ENCODE results near the gene PBX1. TPM values are rescaled to one million over a fixed set of nuclear protein-coding genes. Genes with fewer than 3 reads are reported as not detected.

The PBX1 gene
- total RNA-seq, 2 donors from 2014 or later = 0.22 to 0.53 TPM

DNA sequence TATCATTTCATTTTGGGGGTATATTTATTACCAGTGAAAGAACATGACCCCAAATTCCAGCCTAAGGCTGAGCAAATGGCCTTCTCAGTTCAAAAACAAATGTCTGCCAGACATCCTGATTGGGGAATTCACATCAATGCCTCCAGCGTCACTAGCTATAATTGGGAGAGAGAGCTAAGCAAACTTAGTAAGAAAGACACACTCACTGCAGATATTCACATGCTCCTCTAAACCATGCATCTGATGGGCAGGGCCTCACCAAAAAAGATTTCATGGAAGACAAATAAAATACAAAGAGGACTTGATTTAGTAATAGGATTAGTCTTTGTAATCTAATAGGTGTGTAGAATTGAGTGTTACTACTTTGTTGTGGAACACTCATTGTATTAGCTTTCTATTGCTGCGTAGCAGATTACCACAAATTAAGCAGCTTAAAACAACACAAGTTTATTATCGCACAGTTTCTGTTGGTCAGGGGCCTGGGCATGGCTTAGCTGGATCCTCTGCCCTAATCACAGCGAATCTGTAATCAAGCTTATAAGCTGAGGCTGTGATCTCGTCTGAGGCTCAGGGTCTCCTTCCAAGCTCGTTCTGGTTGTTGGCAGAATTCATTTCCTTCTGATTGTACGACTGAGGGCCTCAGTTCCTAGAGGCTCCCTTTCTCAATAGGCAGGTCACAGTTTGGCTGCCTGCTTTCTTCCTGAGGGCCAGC is 243.0 kb downstream of the PBX1 start:
- Mint-ChIP-seq H3K4me1 (no peaks in the 10 kb centered on the region), H3K27ac (no peak overlapping the region), H3K36me3 (ENCODE audit: low read depth) (no peaks in the 10 kb centered on the region), H3K9me3 (no peaks in the 10 kb centered on the region), H3K27me3 (no peaks in the 10 kb centered on the region), H3K4me3 (no peak overlapping the region)
- ATAC-seq (replicated peaks) = no peak

- ATAC-seq (replicated peaks) = no peak
- no peak overlapping the region for H3K27ac Mint-ChIP-seq
Measured at GRCh38 chr1:164802529-164803282, 243.7 kb downstream of the PBX1 start.

DNA sequence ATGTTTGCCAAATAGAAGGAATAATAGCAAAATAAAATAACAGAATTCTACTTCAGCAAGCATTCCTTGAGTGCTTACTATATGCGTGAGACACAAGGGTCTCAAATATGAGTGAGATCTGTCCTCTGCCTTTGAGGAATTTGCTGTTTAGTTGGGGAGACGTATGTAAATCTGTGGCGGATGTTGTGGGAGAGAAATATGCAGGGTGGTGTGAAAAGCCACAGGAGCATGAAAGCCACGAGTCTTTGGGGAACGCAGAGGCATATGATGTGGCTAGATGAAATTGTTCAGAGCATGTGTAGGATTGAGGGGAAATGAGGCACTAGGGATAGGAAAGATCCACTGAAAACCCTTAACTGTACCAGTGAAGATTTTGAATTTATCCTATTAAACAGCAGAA is 244.4 kb downstream of the PBX1 start:
- ATAC-seq (replicated peaks) = no peak
- Mint-ChIP-seq H3K4me1 (no peaks in the 10 kb centered on the region), H3K9me3 (no peaks in the 10 kb centered on the region), H3K27ac (no peak overlapping the region), H3K27me3 (no peaks in the 10 kb centered on the region), H3K36me3 (ENCODE audit: low read depth) (no peaks in the 10 kb centered on the region), H3K4me3 (no peak overlapping the region)

More at GRCh38 chr1:164802529-164803282, 243.7 kb downstream of the PBX1 start:
- no peaks in the 10 kb centered on the region for H3K4me1 Mint-ChIP-seq
- no peaks in the 10 kb centered on the region for H3K27me3 Mint-ChIP-seq
- no peaks in the 10 kb centered on the region for H3K9me3 Mint-ChIP-seq
- no peaks in the 10 kb centered on the region for H3K36me3 Mint-ChIP-seq (ENCODE audit: low read depth)
- no peak overlapping the region for H3K4me3 Mint-ChIP-seq

DNA sequence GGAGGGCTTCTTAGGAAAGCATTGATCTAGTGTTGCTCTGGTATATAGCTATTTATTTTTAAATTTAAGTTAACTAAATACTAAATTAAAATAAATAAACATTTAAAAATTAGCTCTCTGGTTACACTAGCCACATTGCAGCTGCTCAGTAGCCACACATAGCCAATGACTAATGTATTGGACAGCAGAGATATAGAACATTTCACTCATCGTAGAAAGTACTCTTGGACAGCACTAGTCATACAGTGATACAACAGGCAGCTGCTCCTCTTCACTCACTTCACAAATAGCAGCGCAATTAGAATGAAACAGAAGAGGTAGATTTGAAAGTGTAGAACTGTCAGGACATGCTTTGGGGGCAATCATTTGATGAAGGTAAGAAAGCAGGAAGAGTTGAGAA is 245.4 kb downstream of the PBX1 start:
- H3K27ac Mint-ChIP-seq = no peak overlapping the region
- H3K9me3 Mint-ChIP-seq = no peaks in the 10 kb centered on the region
- H3K4me3 Mint-ChIP-seq = no peak overlapping the region
- no peaks in the 10 kb centered on the region for H3K4me1 Mint-ChIP-seq
- H3K36me3 Mint-ChIP-seq (ENCODE audit: low read depth) = no peaks in the 10 kb centered on the region
- no peaks in the 10 kb centered on the region for H3K27me3 Mint-ChIP-seq
- ATAC-seq (replicated peaks) = no peak

DNA sequence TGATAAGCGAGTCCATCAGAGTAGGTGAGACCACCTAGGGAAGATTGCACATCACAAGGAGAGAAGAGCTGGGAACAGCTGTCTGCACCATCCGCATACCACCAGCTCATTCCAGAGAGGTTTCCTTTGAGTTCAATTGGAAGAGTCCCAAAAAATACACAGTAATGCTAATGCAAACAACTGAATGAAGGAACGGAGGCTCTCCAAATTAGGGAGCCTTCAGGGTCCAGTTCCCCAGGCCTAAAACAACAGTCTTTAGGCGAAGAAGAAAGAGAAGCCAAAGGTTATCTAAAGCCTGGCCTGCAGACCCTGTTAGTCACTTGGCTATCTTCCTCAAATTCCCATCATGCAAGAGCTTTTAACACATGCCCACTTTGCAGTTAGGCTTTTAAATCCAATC is 246.4 kb downstream of the PBX1 start:
- no peak overlapping the region for H3K27ac Mint-ChIP-seq
- H3K4me3 Mint-ChIP-seq = no peak overlapping the region
- no peaks in the 10 kb centered on the region for H3K4me1 Mint-ChIP-seq
- no peaks in the 10 kb centered on the region for H3K27me3 Mint-ChIP-seq
- no peaks in the 10 kb centered on the region for H3K9me3 Mint-ChIP-seq
- ATAC-seq (replicated peaks) = no peak
- no peaks in the 10 kb centered on the region for H3K36me3 Mint-ChIP-seq (ENCODE audit: low read depth)

DNA sequence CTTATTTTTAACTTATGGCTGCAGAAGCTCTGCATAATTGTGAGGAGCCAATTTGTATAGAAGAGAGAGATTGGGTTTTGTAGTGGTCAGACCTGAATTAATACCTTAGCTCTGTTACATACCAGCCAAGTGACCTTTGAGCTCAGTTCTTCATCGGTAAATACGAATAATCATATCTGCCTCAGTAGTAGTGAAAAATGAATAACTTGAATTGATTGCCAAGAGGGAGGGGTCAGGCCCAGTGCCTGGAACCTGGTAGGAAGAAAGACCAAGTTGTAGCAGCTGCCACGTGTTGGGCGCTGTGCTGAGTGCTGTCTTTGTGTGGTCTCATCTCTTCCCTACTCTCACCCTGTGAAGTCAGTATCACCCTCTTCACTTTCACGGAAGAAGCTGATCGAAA is 247.5 kb downstream of the PBX1 start:
- H3K9me3 Mint-ChIP-seq = no peaks in the 10 kb centered on the region
- H3K4me1 Mint-ChIP-seq = no peaks in the 10 kb centered on the region
- no peaks in the 10 kb centered on the region for H3K36me3 Mint-ChIP-seq (ENCODE audit: low read depth)
- H3K27me3 Mint-ChIP-seq = no peaks in the 10 kb centered on the region
- no peak overlapping the region for H3K27ac Mint-ChIP-seq
- ATAC-seq (replicated peaks) = no peak
- no peak overlapping the region for H3K4me3 Mint-ChIP-seq

DNA sequence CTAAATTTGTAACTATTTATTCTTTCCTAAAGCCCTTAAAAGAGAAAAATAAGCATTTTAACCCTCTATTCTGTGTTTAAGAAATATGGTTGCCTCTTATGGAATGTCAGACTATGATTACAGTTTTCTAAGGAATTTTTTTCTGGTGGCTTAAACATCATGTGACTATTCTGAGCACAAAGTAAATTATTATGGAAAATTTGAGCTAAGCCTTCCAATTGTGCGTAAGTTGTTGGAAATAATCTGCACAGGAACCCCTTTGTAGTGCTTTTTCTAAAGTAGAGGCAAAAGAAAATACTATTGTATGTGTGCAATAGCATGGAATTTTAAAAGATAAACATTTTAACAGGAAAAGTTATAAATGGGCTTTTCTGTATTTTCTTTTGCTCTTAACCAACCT is 254.8 kb downstream of the PBX1 start:
- H3K9me3 Mint-ChIP-seq = peaks cover 6% of the 10 kb centered on the region
- ATAC-seq (replicated peaks) = no peak
- H3K36me3 Mint-ChIP-seq (ENCODE audit: low read depth) = no peaks in the 10 kb centered on the region
- H3K27me3 Mint-ChIP-seq = no peaks in the 10 kb centered on the region
- no peak overlapping the region for H3K4me3 Mint-ChIP-seq
- H3K4me1 Mint-ChIP-seq = no peaks in the 10 kb centered on the region
- H3K27ac Mint-ChIP-seq = no peak overlapping the region

DNA sequence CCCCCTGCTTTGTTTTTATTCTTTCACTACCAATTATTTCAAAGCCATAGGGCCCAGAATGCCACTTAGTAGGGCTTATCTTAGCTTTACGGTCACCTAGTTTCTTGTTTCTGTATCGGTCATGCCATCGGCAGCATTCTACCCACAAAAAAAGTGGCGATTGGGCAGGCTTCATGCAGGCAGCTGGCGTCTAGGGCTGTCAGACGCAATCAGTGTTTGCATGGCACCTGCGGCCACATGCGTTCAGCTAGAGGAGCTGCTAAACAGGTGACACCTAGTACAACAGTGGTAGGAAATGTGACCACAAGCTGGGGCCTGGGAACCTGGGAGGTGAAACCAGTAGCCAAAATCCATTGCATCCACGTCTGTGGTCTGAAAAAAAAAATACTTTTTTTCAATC is 262.7 kb downstream of the PBX1 start:
- Mint-ChIP-seq H3K36me3 (ENCODE audit: low read depth) (no peaks in the 10 kb centered on the region), H3K9me3 (peaks cover 12% of the 10 kb centered on the region), H3K27me3 (no peaks in the 10 kb centered on the region), H3K4me3 (no peak overlapping the region), H3K27ac (no peak overlapping the region), H3K4me1 (no peaks in the 10 kb centered on the region)
- no peak for ATAC-seq (replicated peaks)

DNA sequence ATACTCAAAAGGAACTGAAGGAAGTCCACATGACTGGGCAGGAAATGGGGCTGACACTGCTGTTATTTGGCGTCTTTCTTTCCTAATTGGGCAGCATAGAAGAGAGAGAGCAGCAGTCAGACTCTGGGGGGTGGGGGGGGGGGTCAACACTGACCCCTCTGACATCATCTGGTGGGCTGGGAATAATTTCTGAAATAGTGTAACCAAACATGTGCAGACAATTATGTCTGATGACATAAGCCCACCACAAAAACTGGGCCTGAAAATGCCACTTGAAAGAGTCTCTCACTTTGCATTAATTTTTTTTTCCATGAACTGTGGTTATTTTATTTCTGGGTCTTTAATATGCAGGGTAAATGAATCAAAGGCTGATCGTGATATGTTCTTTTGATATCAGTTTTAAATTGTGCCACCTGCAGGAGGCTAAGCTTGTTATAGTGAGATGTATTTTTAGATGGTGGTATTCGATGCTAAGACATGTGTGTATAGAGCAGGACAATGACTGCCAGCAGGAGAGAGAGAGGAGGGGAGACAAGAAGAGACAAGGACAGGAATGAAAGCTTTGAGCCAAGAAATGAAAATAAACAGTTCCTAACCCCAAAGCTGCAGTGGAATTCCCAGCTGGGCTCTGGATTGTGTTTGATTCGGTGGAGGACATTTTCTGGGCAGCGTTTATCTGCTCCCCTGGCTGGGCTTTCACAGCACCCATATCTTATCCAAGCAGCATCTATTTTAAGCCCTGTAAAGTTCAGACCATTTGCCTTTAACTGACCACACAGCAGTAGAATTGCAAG is 264.7 kb downstream of the PBX1 start:
- Mint-ChIP-seq H3K4me1 (no peaks in the 10 kb centered on the region), H3K4me3 (no peak overlapping the region), H3K27me3 (no peaks in the 10 kb centered on the region), H3K36me3 (ENCODE audit: low read depth) (no peaks in the 10 kb centered on the region), H3K27ac (no peak overlapping the region), H3K9me3 (peaks cover 6% of the 10 kb centered on the region)
- ATAC-seq (replicated peaks) = no peak

- no peaks in the 10 kb centered on the region for H3K4me1 Mint-ChIP-seq
- H3K27ac Mint-ChIP-seq = no peak overlapping the region
- H3K27me3 Mint-ChIP-seq = no peaks in the 10 kb centered on the region
- ATAC-seq (replicated peaks) = no peak
- no peaks in the 10 kb centered on the region for H3K36me3 Mint-ChIP-seq (ENCODE audit: low read depth)
- H3K9me3 Mint-ChIP-seq = peaks cover 4% of the 10 kb centered on the region
- no peak overlapping the region for H3K4me3 Mint-ChIP-seq
Measured at GRCh38 chr1:164824542-164824941, 265.6 kb downstream of the PBX1 start.

DNA sequence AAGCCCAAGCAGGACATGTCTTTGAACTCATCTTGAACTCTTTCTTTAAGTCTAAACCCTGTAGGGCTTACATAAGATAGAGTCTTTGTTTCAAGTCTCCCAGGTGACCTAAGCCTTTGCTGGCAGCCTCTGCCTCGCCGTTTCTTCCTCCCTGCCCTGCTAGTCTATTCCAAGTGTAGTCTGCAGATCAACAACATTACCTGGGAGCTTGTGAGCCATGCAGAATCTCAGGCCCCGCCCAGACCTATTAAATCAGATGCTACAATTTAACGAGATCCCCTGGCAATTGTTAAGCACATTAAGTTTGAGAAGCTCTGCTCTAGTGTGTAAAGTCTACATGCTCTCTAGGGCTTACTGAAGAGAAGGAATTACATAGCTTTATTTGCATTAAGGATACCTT is 271.6 kb downstream of the PBX1 start:
- ATAC-seq (replicated peaks) = no peak
- Mint-ChIP-seq H3K4me1 (no peaks in the 10 kb centered on the region), H3K4me3 (no peak overlapping the region), H3K36me3 (ENCODE audit: low read depth) (no peaks in the 10 kb centered on the region), H3K27me3 (no peaks in the 10 kb centered on the region), H3K9me3 (no peaks in the 10 kb centered on the region), H3K27ac (no peak overlapping the region)

DNA sequence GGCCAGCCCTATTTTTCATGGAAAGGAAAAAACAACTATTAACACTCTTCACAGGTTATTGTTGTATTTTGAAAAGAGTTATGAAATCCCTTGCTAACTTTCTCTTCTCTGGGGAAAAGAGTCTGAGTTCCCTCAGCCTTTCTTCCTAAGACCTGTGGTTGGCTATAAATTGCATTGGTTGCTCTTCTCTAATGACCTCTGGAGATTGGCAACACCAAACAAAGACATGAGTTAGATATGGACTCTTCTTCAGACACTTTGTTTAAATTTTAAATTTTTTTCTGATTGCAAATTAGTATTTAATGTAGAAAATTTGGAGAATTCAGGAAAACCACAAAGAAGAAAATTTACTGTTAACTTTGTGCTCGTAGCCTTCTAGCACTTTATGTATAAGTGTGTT is 275.7 kb downstream of the PBX1 start:
- no peak overlapping the region for H3K4me3 Mint-ChIP-seq
- no peaks in the 10 kb centered on the region for H3K27me3 Mint-ChIP-seq
- H3K27ac Mint-ChIP-seq = no peak overlapping the region
- H3K36me3 Mint-ChIP-seq (ENCODE audit: low read depth) = no peaks in the 10 kb centered on the region
- H3K9me3 Mint-ChIP-seq = no peaks in the 10 kb centered on the region
- no peak for ATAC-seq (replicated peaks)
- no peaks in the 10 kb centered on the region for H3K4me1 Mint-ChIP-seq

DNA sequence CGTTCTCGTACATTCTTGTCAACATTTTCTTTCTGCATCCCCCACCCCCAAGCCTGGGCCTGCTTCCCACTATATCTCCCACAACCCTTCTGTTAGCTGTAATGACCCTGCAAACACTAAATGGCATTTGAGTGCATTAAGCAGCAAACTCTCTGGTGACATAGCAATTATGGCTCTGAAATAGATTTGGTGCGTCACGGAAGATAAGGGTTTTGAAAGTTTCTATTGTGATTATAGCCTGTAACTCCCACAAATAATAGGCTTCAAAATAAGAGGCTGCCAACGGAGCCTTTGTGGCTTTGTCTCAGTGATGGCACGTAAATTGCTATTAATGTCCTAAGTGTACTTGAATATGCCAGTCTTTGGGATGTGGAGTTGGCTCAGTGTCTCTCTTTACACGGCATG is 277.6 kb downstream of the PBX1 start:
- Mint-ChIP-seq H3K9me3 (no peaks in the 10 kb centered on the region), H3K4me3 (no peak overlapping the region), H3K4me1 (no peaks in the 10 kb centered on the region), H3K27ac (no peak overlapping the region), H3K36me3 (ENCODE audit: low read depth) (no peaks in the 10 kb centered on the region), H3K27me3 (no peaks in the 10 kb centered on the region)
- no peak for ATAC-seq (replicated peaks)

DNA sequence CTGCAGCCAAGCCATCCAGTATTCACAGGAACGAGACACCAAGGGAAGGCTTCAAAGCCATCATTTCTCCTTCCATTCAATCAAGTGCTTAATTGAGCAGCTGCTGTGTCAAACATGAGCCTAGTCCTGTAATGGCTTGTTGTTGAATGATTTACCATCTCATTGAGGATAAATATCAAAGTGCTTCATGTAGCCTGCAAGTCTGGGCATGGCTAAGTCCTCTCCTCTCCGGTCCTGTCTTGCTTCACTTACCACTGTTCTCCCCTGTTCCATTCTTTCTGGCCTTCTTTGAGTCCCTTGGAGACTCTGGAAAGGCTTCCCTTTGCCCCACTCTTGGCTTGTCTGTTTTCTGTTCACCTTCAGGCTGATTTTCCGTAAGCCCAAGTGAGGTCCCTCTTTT is 279.8 kb downstream of the PBX1 start:
- ATAC-seq (replicated peaks) = no peak
- no peaks in the 10 kb centered on the region for H3K27me3 Mint-ChIP-seq
- no peak overlapping the region for H3K27ac Mint-ChIP-seq
- H3K4me3 Mint-ChIP-seq = no peak overlapping the region
- no peaks in the 10 kb centered on the region for H3K4me1 Mint-ChIP-seq
- no peaks in the 10 kb centered on the region for H3K36me3 Mint-ChIP-seq (ENCODE audit: low read depth)
- no peaks in the 10 kb centered on the region for H3K9me3 Mint-ChIP-seq

DNA sequence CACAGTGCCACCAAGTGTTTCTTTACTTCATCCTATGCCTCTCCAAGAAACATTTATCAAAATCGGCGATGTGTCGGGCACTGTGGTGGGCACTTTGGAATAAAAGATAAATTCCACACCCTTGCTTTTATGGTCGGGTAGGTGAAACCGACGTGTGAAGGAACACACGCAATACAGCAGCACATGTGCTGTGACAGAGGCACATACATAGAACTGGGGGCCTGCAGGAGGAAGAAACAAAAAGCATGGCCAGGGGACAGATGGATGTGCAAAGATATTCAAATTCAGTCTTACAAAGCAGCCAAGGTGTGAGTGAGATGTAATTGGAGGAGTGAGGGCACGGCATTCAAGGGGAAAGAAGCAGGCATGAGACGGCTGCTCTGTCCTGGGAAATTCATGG is 282.0 kb downstream of the PBX1 start:
- no peak for ATAC-seq (replicated peaks)
- no peaks in the 10 kb centered on the region for H3K9me3 Mint-ChIP-seq
- H3K4me3 Mint-ChIP-seq = no peak overlapping the region
- no peaks in the 10 kb centered on the region for H3K27me3 Mint-ChIP-seq
- H3K27ac Mint-ChIP-seq = no peak overlapping the region
- no peaks in the 10 kb centered on the region for H3K36me3 Mint-ChIP-seq (ENCODE audit: low read depth)
- H3K4me1 Mint-ChIP-seq = no peaks in the 10 kb centered on the region

All from activated T-helper 17 cell treated with anti-CD3 and anti-CD28 coated beads, Interleukin-2, amount 50 U/mL, for 72 hours (primary cell).